OCI-LY1 (cell line): ENCODE measurements around the gene SDK1.

Source experiments
- H2AFZ ChIP-seq: fragments of 200-600 bp; sonication (generic), shearing (Covaris generic); 2 replicates; pipeline ENCODE4 v1.6.0; 2014; ENCODE audit warnings: antibody characterized with exemption, mild to moderate bottlenecking, low read length
- H3F3A ChIP-seq: fragments of 200-600 bp; sonication (generic), shearing (Covaris generic); 2 replicates; pipeline ENCODE4 v1.6.0; 2014; ENCODE audit warnings: mild to moderate bottlenecking, antibody characterized with exemption, low read length, moderate library complexity; ENCODE audit not compliant: insufficient read depth
- H3K27ac ChIP-seq: fragments of 200-600 bp; sonication (generic); 2 replicates; pipeline ENCODE4 v1.5.1; 2014; ENCODE audit warnings: low read length, mixed run types, mild to moderate bottlenecking, low read depth; ENCODE audit not compliant: poor library complexity, severe bottlenecking
- H3K27me3 ChIP-seq: fragments of 200-600 bp; sonication (generic); 2 replicates; pipeline ENCODE4 v1.6.0; 2014; ENCODE audit warnings: antibody characterized with exemption, mild to moderate bottlenecking, low read length, moderate library complexity; ENCODE audit not compliant: insufficient read depth
- H3K36me3 ChIP-seq: fragments of 200-600 bp; sonication (generic); 2 replicates; pipeline ENCODE4 v1.6.1; 2014; ENCODE audit warnings: mild to moderate bottlenecking, antibody characterized with exemption, low read length, moderate library complexity, mixed read lengths; ENCODE audit not compliant: insufficient read depth
- H3K4me1 ChIP-seq: fragments of 200-600 bp; sonication (generic); 2 replicates; pipeline ENCODE4 v1.5.1; 2014; ENCODE audit warnings: mild to moderate bottlenecking, low read length, moderate library complexity; ENCODE audit not compliant: insufficient read depth, severe bottlenecking
- H3K4me2 ChIP-seq: fragments of 200-600 bp; sonication (generic), shearing (Covaris generic); 2 replicates; pipeline ENCODE4 v1.6.1; 2014; ENCODE audit warnings: low read length
- H3K4me3 ChIP-seq: fragments of 200-600 bp; sonication (generic); 2 replicates; pipeline ENCODE4 v1.5.1; 2014; ENCODE audit warnings: low read length, low read depth, mild to moderate bottlenecking, mixed read lengths; ENCODE audit not compliant: poor library complexity, severe bottlenecking
- H3K79me2 ChIP-seq: fragments of 200-600 bp; shearing (Covaris generic); 2 replicates; pipeline ENCODE4 v1.6.1; 2016; ENCODE audit warnings: mixed run types, low read length, mixed read lengths; ENCODE audit not compliant: insufficient read depth
- H3K9ac ChIP-seq: fragments of 200-600 bp; sonication (generic), shearing (Covaris generic); 2 replicates; pipeline ENCODE4 v1.6.1; 2014; ENCODE audit warnings: mild to moderate bottlenecking, low read length, mixed read lengths
- H3K9me2 ChIP-seq: fragments of 200-600 bp; sonication (generic), shearing (Covaris generic); 2 replicates; pipeline ENCODE4 v1.6.1; 2014; ENCODE audit warnings: low read depth, mild to moderate bottlenecking, low read length, mixed read lengths
- H3K9me3 ChIP-seq: fragments of 200-600 bp; shearing (Covaris generic); 2 replicates; pipeline ENCODE4 v1.6.1; 2014; ENCODE audit warnings: low read length, mixed read lengths
- H4K20me1 ChIP-seq: fragments of 200-600 bp; sonication (generic), shearing (Covaris generic); 2 replicates; pipeline ENCODE4 v1.6.0; 2016; ENCODE audit warnings: mild to moderate bottlenecking, low read length; ENCODE audit not compliant: insufficient read depth
- CTCF ChIP-seq: fragments of 200-600 bp; sonication (generic), shearing (Covaris generic); IDR thresholded peaks from 2 replicates; pipeline ENCODE4 v1.5.1; 2017; ENCODE audit warnings: mild to moderate bottlenecking, antibody characterized with exemption, low read length, moderate library complexity, mixed read lengths
- EZH2 ChIP-seq: fragments of 200-600 bp; sonication (generic), shearing (Covaris generic); IDR thresholded peaks from 2 replicates; pipeline ENCODE4 v1.8.0; 2017; ENCODE audit warnings: borderline replicate concordance, mixed run types, mild to moderate bottlenecking, antibody characterized with exemption, low read length, moderate library complexity, mixed read lengths

SDK1 gene

GRCh38 chr7:3300651-3301448 lies at the start of gene SDK1:
SDK1 (plus strand) TSS chr7:3301252; CDS start chr7:3301587, 335 bp downstream.
- H3K9me2 ChIP-seq, result no peaks in the 10 kb centered on the region
- H3F3A ChIP-seq, result no peaks in the 10 kb centered on the region
- no peaks in the 10 kb centered on the region for H3K27me3 ChIP-seq
- peak within 1 kb of the TSS; percentile 72 for H3K4me3 ChIP-seq
- peak within 1 kb of the TSS; percentile 17 for H3K27ac ChIP-seq
- TF ChIP-seq EZH2 (no peak), CTCF (peak; percentile 73)
- H2AFZ ChIP-seq, result no peak within 1 kb of the TSS; the same call in 1 of the 2 replicates
- peaks cover 48% of the 10 kb centered on the region for H3K4me1 ChIP-seq
- H3K9me3 ChIP-seq, result no peaks in the 10 kb centered on the region
- no peaks in the 10 kb centered on the region for H4K20me1 ChIP-seq
- no peaks in the 10 kb centered on the region for H3K36me3 ChIP-seq
- H3K79me2 ChIP-seq, result peaks cover 40% of the 10 kb centered on the region
- H3K9ac ChIP-seq, result peak within 1 kb of the TSS; percentile 71
- peak within 1 kb of the TSS; percentile 87 for H3K4me2 ChIP-seq

- Histone ChIP-seq H3K79me2 (no peaks in the 10 kb centered on the region), H3K36me3 (no peaks in the 10 kb centered on the region), H3K27me3 (no peaks in the 10 kb centered on the region), H3K4me1 (no peaks in the 10 kb centered on the region), H3F3A (no peaks in the 10 kb centered on the region), H3K4me3 (no peak overlapping the region), H3K9me2 (no peaks in the 10 kb centered on the region), H3K27ac (no peak overlapping the region), H2AFZ (no peak overlapping the region), H3K9ac (no peak overlapping the region), H4K20me1 (no peaks in the 10 kb centered on the region), H3K4me2 (no peak overlapping the region), H3K9me3 (no peaks in the 10 kb centered on the region)
- TF ChIP-seq EZH2 (no peak), CTCF (no peak)
Measured at GRCh38 chr7:3254718-3255117, 46.3 kb upstream of the SDK1 start.

GRCh38 chr7:3259711-3260400 lies 41.2 kb upstream of the SDK1 start:
- H2AFZ ChIP-seq, result no peak overlapping the region
- no peaks in the 10 kb centered on the region; the same call in 1 of the 2 replicates for H3K27me3 ChIP-seq
- no peak overlapping the region for H3K27ac ChIP-seq
- H3K4me2 ChIP-seq, result no peak overlapping the region
- no peaks in the 10 kb centered on the region for H3K9me3 ChIP-seq
- H3K36me3 ChIP-seq, result no peaks in the 10 kb centered on the region
- no peaks in the 10 kb centered on the region for H4K20me1 ChIP-seq
- no peak for TF ChIP-seq EZH2
- TF ChIP-seq CTCF, result no peak
- no peaks in the 10 kb centered on the region for H3K9me2 ChIP-seq
- no peaks in the 10 kb centered on the region for H3F3A ChIP-seq
- no peak overlapping the region for H3K9ac ChIP-seq
- H3K4me1 ChIP-seq, result no peaks in the 10 kb centered on the region
- no peaks in the 10 kb centered on the region for H3K79me2 ChIP-seq
- no peak overlapping the region for H3K4me3 ChIP-seq
